HepG2 (cell line): ENCODE data around the gene SCYL1. TPM values are rescaled to one million over a fixed set of nuclear protein-coding genes. Genes with fewer than 3 reads are reported as not detected.

Source experiments
- ATAC-seq: fragments of 200-7000 bp; cut with Tn5 transposase; 3 replicates; pipeline ENCODE4 v1.9.1; 2020; ENCODE audit warnings: mild to moderate bottlenecking, moderate library complexity
- BruUV-seq: library from RNA; stranded (reverse); fragments of 400-500 nt; replicated peaks from 2 replicates; lab custom pipeline; 2021; lab: Mats Ljungman, UMichigan
- CTCF ChIA-PET: fragments of 300-600 bp; formaldehyde crosslinking; extraction: SDS; loops from one replicate; lab custom pipeline; 2021; ENCODE audit warnings: low total read pairs, inconsistent platforms, low intra/inter-chr PET ratio; lab: Yijun Ruan, JAX
- POLR2A ChIA-PET: fragments of 350-600 bp; sonication (Branson Sonifier 250); formaldehyde crosslinking; loops from one replicate; lab custom pipeline; 2020; ENCODE audit warnings: antibody characterized with exemption, inconsistent platforms; lab: Yijun Ruan, JAX
- DNase-seq: peaks from one replicate; pipeline ENCODE4 v3.0.0-alpha.2; 2015; ENCODE audit warnings: low spot score
- FAIRE-seq: peaks from 3 replicates; lab custom pipeline; 2011; peaks lifted over from hg19 to GRCh38; lab: Jason Lieb, UNC
- H2AFZ ChIP-seq: one replicate; pipeline ENCODE4 v1.6.1; 2011; ENCODE audit warnings: low read length, inconsistent platforms
- H3K27ac ChIP-seq: fragments of 300-600 bp; 3 replicates; pipeline ENCODE4 v1.8.0; 2011; ENCODE audit warnings: mixed run types, mild to moderate bottlenecking, mixed read lengths, low read length, inconsistent platforms; ENCODE audit not compliant: insufficient read depth; ENCODE audit errors: extremely low read length
- H3K27me3 ChIP-seq, 2 experiments: fragments of 200-600 bp in 1 of 2; 2 replicates in 1 of 2; 3 replicates in 1 of 2; pipeline versions ENCODE4 v1.6.0 to v1.8.0; 2011; ENCODE audit warnings: low read length in 2 of 2, mild to moderate bottlenecking in 2 of 2, moderate library complexity in 2 of 2, inconsistent platforms in 1 of 2; ENCODE audit not compliant: insufficient read depth in 2 of 2, control insufficient read depth in 1 of 2
- H3K36me3 ChIP-seq, 2 experiments: fragments of 200-600 bp in 1 of 2; replicated peaks in 1 of 2; 2 replicates in 1 of 2; 3 replicates in 1 of 2; pipeline versions ENCODE4 v1.5.1 to v1.8.0; 2011; ENCODE audit warnings: low read length in 2 of 2, inconsistent platforms in 1 of 2; ENCODE audit not compliant: insufficient read depth in 2 of 2, control insufficient read depth in 1 of 2
- H3K4me1 ChIP-seq: 2 replicates; pipeline ENCODE4 v1.5.1; 2012; ENCODE audit warnings: low read length, inconsistent platforms; ENCODE audit not compliant: insufficient read depth
- H3K4me2 ChIP-seq: 2 replicates; pipeline ENCODE4 v1.6.0; 2011; ENCODE audit warnings: low read depth, low read length, inconsistent platforms
- H3K4me3 ChIP-seq, 3 experiments: fragments of 200-600 bp in 1 of 3; sonication (generic), shearing (Covaris generic) in 1 of 3; replicated peaks in 1 of 3; 2 replicates each; pipeline ENCODE4 v1.5.1; 2011 to 2016; ENCODE audit warnings: low read length in 3 of 3, inconsistent platforms in 2 of 3, low read depth in 2 of 3, mild to moderate bottlenecking in 2 of 3, control low read depth in 1 of 3, mixed read lengths in 1 of 3; ENCODE audit not compliant: insufficient read depth in 1 of 3
- H3K79me2 ChIP-seq: one replicate; pipeline ENCODE4 v1.6.1; 2011; ENCODE audit warnings: low read length, inconsistent platforms; ENCODE audit not compliant: insufficient read depth
- H3K9ac ChIP-seq: 2 replicates; pipeline ENCODE4 v1.6.0; 2011; ENCODE audit warnings: mild to moderate bottlenecking, low read depth, low read length, inconsistent platforms; ENCODE audit not compliant: insufficient read depth
- H3K9me3 ChIP-seq: 2 replicates; pipeline ENCODE4 v1.5.1; 2012; ENCODE audit warnings: mild to moderate bottlenecking, low read length
- H4K20me1 ChIP-seq: 2 replicates; pipeline ENCODE4 v1.6.0; 2011; ENCODE audit warnings: inconsistent platforms, mild to moderate bottlenecking, low read length, moderate library complexity; ENCODE audit not compliant: insufficient read depth
- FOXK2 ChIP-seq: fragments of 450-650 bp; IDR thresholded peaks from 2 replicates; pipeline ENCODE4 v1.6.1; 2016
- GRHL1 ChIP-seq: sonication (generic); formaldehyde crosslinking; conservative IDR thresholded peaks from 2 replicates; pipeline ENCODE4 v1.8.0; 2022; ENCODE audit warnings: missing genetic modification reagents
- HOMEZ ChIP-seq: IDR thresholded peaks from 2 replicates; pipeline ENCODE4 v1.6.1; 2016; ENCODE audit warnings: low read depth
- IKZF4 ChIP-seq: sonication (generic); formaldehyde crosslinking; IDR thresholded peaks from 2 replicates; pipeline ENCODE4 v1.5.1; 2020; ENCODE audit warnings: borderline replicate concordance, mild to moderate bottlenecking, low read depth, missing genetic modification reagents; ENCODE audit errors: not compliant biosample characterization
- LRRFIP1 ChIP-seq: sonication (generic); formaldehyde crosslinking; conservative IDR thresholded peaks from 2 replicates; pipeline ENCODE4 v1.4.0; 2020; ENCODE audit warnings: missing genetic modification reagents
- PAX8 ChIP-seq: sonication (generic); formaldehyde crosslinking; IDR thresholded peaks from 2 replicates; pipeline ENCODE4 v1.8.0; 2022; ENCODE audit warnings: mild to moderate bottlenecking, missing genetic modification reagents, borderline replicate concordance
- PITX1 ChIP-seq: sonication (generic); formaldehyde crosslinking; IDR thresholded peaks from 2 replicates; pipeline ENCODE4 v1.5.1; 2020; ENCODE audit warnings: mild to moderate bottlenecking, missing genetic modification reagents
- POLR2A ChIP-seq, 2 experiments: IDR thresholded peaks; 2 replicates each; pipeline ENCODE4 v1.6.1; 2011; ENCODE audit warnings: low read depth in 2 of 2, low read length in 2 of 2, mild to moderate bottlenecking in 1 of 2, moderate library complexity in 1 of 2; ENCODE audit not compliant: insufficient read depth in 1 of 2
- SUZ12 ChIP-seq: fragments of 150-350 bp; IDR thresholded peaks from 2 replicates; pipeline ENCODE4 v1.6.1; 2014; ENCODE audit warnings: low read depth, low read length
- TRIM22 ChIP-seq: fragments of 450-650 bp; IDR thresholded peaks from 2 replicates; pipeline ENCODE4 v1.6.1; 2017
- ZBTB7B ChIP-seq: sonication (generic); formaldehyde crosslinking; IDR thresholded peaks from 2 replicates; pipeline ENCODE4 v1.4.0; 2020; ENCODE audit warnings: missing genetic modification reagents
- ZNF143 ChIP-seq: sonication (generic); formaldehyde crosslinking; IDR thresholded peaks from 2 replicates; pipeline ENCODE4 v1.4.0; 2020; ENCODE audit warnings: missing genetic modification reagents
- ZNF672 ChIP-seq: sonication (generic); formaldehyde crosslinking; IDR thresholded peaks from 2 replicates; pipeline ENCODE4 v1.8.1; 2022; ENCODE audit warnings: missing genetic modification reagents
- ZNF678 ChIP-seq: sonication (generic); formaldehyde crosslinking; IDR thresholded peaks from 2 replicates; pipeline ENCODE4 v1.4.0; 2020; ENCODE audit warnings: mild to moderate bottlenecking, missing genetic modification reagents
- ZNF883 ChIP-seq: sonication (generic); formaldehyde crosslinking; IDR thresholded peaks from 2 replicates; pipeline ENCODE4 v1.5.1; 2020; ENCODE audit warnings: mild to moderate bottlenecking, missing genetic modification reagents; ENCODE audit errors: not compliant biosample characterization
- WGBS: methylation state at CpG from one replicate; pipeline ENCODE4 v1.1.6; 2017; ENCODE audit warnings: low lambda C conversion rate; 5-methylcytosine and 5-hydroxymethylcytosine counted together
- in situ Hi-C: cut with HindIII; loops from 2 replicates; pipeline ENCODE4 v1.10.0; 2017; ENCODE audit warnings: low pct_unique_long_range_greater_than_20kb; ENCODE audit not compliant: extremely low pct_ligation_motif_present
- intact Hi-C: fragments of 100-400 bp; cut with micrococcal nuclease; formaldehyde crosslinking; loops from one replicate; pipeline ENCODE4 v1.10.0; 2022; ENCODE audit not compliant: unreplicated experiment
- polyA plus RNA-seq, 8 experiments: library from polyadenylated mRNA; depleted of rRNA in 3 of 8; stranded (reverse) in 7 of 8; unstranded in 1 of 8; fragments of >200 nt; fragmentation: Illumina TruSeq in 4 of 8; extraction: Trizol in 4 of 8; gene quantifications; 2 replicates each; pipeline versions ENCODE4 v1.2.1 to v1.2.3, GENCODE V29; 2011 to 2016; ENCODE audit warnings: low read depth in 4 of 8, missing spikeins in 1 of 8, mixed read lengths in 1 of 8; ENCODE audit not compliant: insufficient read depth in 1 of 8
- total RNA-seq, 5 experiments: library from RNA; depleted of rRNA; stranded (reverse); fragments of >200 nt; fragmentation: Illumina TruSeq; extraction: Trizol; gene quantifications; 2 replicates each; pipeline ENCODE4 v1.2.3, GENCODE V29; 2016; ENCODE audit warnings: low read depth in 1 of 5

SCYL1 gene
- total and polyA plus RNA-seq, 2 of the 13 experiments (the other 11 are each of a cell fraction or from before 2014, with no cell fraction given), result 65.9 to 103 TPM

- 4% methylated on average over 10 of the region's 10 CpGs for WGBS
- TF ChIP-seq HOMEZ (CRISPR knock-in tag) (0 out of 2 replicates have a peak, but pooled peaks have one; percentile 16), TRIM22 (no peak), ZNF143 (CRISPR knock-in tag) (no peak), FOXK2 (no peak), ZBTB7B (CRISPR knock-in tag) (no peak; the same call in 1 of the 2 replicates), POLR2A (IDR thresholded peaks at IDR 0.05; ENCODE audit: insufficient read depth in 1 of 2, low read depth in 2 of 2, low read length in 2 of 2) (peak in 1 of 2 experiments; percentile 62; a peak in 1 of 4 replicates), ZNF678 (CRISPR knock-in tag) (no peak), ZNF883 (CRISPR knock-in tag) (no peak), PAX8 (CRISPR knock-in tag) (no peak), IKZF4 (CRISPR knock-in tag) (no peak), SUZ12 (no peak), LRRFIP1 (CRISPR knock-in tag) (no peak), PITX1 (0 out of 2 replicates have a peak, but pooled peaks have one; percentile 0), ZNF672 (CRISPR knock-in tag) (no peak), GRHL1 (CRISPR knock-in tag) (no peak)
Observed at GRCh38 chr11:65476632-65477148, 48.2 kb upstream of the SCYL1 start.

More at GRCh38 chr11:65476632-65477148, 48.2 kb upstream of the SCYL1 start:
- in situ Hi-C loops, result no loop called here
- Histone ChIP-seq H3K4me2 (peak overlapping the region; percentile 95), H3K4me1 (peaks cover 62% of the 10 kb centered on the region), H3K36me3 (no peaks in the 10 kb centered on the region), H3K4me3 (peak overlapping the region; percentile 75 to 90 (median 82)), H3K27ac (peak overlapping the region; percentile 95), H3K9me3 (no peaks in the 10 kb centered on the region), H4K20me1 (no peaks in the 10 kb centered on the region), H3K9ac (peak overlapping the region; percentile 98), H3K79me2 (peaks cover 18% of the 10 kb centered on the region), H2AFZ (no peak overlapping the region), H3K27me3 (no peaks in the 10 kb centered on the region; a peak in 1 of 5 replicates)
- ChIA-PET CTCF (no interaction called here), POLR2A (interaction anchor here (0.7 to 17.5 kb wide), 13 partner anchors 15 to 380 kb away, joined by 3 to 1590 read pairs (median 6); partner anchors contain the start of genes DPF2, MALAT1, NEAT1 and VPS51)
- BruUV-seq, result TSS peak; percentile 98
- no peak for DNase-seq
- intact Hi-C loops, result loop anchor here (1.0 kb wide), 1 partner anchor 11 kb away; no protein-coding TSS in a partner anchor
- ATAC-seq, result peak; percentile 9
- FAIRE-seq, result no peak
